Measurements from ENCODE around the gene HNRNPA2B1. TPM values are rescaled to one million over a fixed set of nuclear protein-coding genes. Genes with fewer than 3 reads are reported as not detected.
"Not testable (repeated sequence)": the region's sequence is repeated elsewhere in the genome, so short reads cannot be mapped to it uniquely, and the experiment has no call there.

The HNRNPA2B1 gene
- polyA plus RNA-seq, 3 donors from 2014 or later, result 442 to 823 (median 643) TPM

GRCh38 chr7:26178272-26178960 is 22.1 kb downstream of the HNRNPA2B1 start:
- DNase-seq, result no peak
- Mint-ChIP-seq H3K36me3 (peaks cover 6 to 10% (median 8%) of the 10 kb centered on the region in 3 donors), H3K27me3 (ENCODE audit: low read depth in 3 of 3) (no peaks in the 10 kb centered on the region), H3K4me1 (peaks cover 46 to 57% of the 10 kb centered on the region in 2 donors), H3K27ac (peak overlapping the region in 2 of 6 donors; percentile 36 to 73), H3K9me3 (no peaks in the 10 kb centered on the region), H3K4me3 (no peak overlapping the region)

GRCh38 chr7:26177269-26177668 is 23.3 kb downstream of the HNRNPA2B1 start:
- not testable (repeated sequence) for DNase-seq; H3K27ac Mint-ChIP-seq; H3K27me3 Mint-ChIP-seq (ENCODE audit: low read depth in 3 of 3); H3K4me3 Mint-ChIP-seq; H3K9me3 Mint-ChIP-seq
- Mint-ChIP-seq H3K36me3 (peaks cover 8 to 15% (median 13%) of the 10 kb centered on the region in 3 donors), H3K4me1 (peaks cover 39 to 48% of the 10 kb centered on the region in 2 donors)

- not testable (repeated sequence) for H3K4me3 Mint-ChIP-seq; H3K27me3 Mint-ChIP-seq (ENCODE audit: low read depth in 3 of 3); H3K9me3 Mint-ChIP-seq; DNase-seq; H3K27ac Mint-ChIP-seq
- H3K36me3 Mint-ChIP-seq, result peaks cover 10 to 16% (median 16%) of the 10 kb centered on the region in 3 donors
- peaks cover 33 to 42% of the 10 kb centered on the region in 2 donors for H3K4me1 Mint-ChIP-seq
These were observed 23.9 kb downstream of the HNRNPA2B1 start for GRCh38 chr7:26176696-26177095.

GRCh38 chr7:26175903-26176302 is 24.6 kb downstream of the HNRNPA2B1 start:
- H3K36me3 Mint-ChIP-seq, result peaks cover 12 to 21% (median 19%) of the 10 kb centered on the region in 3 donors
- not testable (repeated sequence) for H3K27ac Mint-ChIP-seq; H3K9me3 Mint-ChIP-seq; H3K27me3 Mint-ChIP-seq (ENCODE audit: low read depth in 3 of 3); DNase-seq; H3K4me3 Mint-ChIP-seq
- peaks cover 27 to 34% of the 10 kb centered on the region in 2 donors for H3K4me1 Mint-ChIP-seq

GRCh38 chr7:26172048-26172447 is 28.5 kb downstream of the HNRNPA2B1 start:
- no peak for DNase-seq
- Mint-ChIP-seq H3K27me3 (ENCODE audit: low read depth in 3 of 3) (no peaks in the 10 kb centered on the region), H3K9me3 (no peaks in the 10 kb centered on the region), H3K27ac (no peak overlapping the region), H3K36me3 (peaks cover 12 to 29% (median 25%) of the 10 kb centered on the region in 3 donors), H3K4me1 (peaks cover 9 to 11% of the 10 kb centered on the region in 2 donors), H3K4me3 (no peak overlapping the region)

GRCh38 chr7:26171601-26172000 is 28.9 kb downstream of the HNRNPA2B1 start:
- H3K27me3 Mint-ChIP-seq (ENCODE audit: low read depth in 3 of 3), result no peaks in the 10 kb centered on the region
- peak overlapping the region in 1 of 6 donors; percentile 48 for H3K27ac Mint-ChIP-seq
- peaks cover 12 to 29% (median 25%) of the 10 kb centered on the region in 3 donors for H3K36me3 Mint-ChIP-seq
- DNase-seq, result no peak
- no peak overlapping the region for H3K4me3 Mint-ChIP-seq
- H3K4me1 Mint-ChIP-seq, result peaks cover 13 to 15% of the 10 kb centered on the region in 2 donors
- H3K9me3 Mint-ChIP-seq, result no peaks in the 10 kb centered on the region

GRCh38 chr7:26170663-26171062 is 29.9 kb downstream of the HNRNPA2B1 start:
- H3K4me1 Mint-ChIP-seq, result peaks cover 17 to 18% of the 10 kb centered on the region in 2 donors
- no peaks in the 10 kb centered on the region for H3K9me3 Mint-ChIP-seq
- peaks cover 12 to 29% (median 25%) of the 10 kb centered on the region in 3 donors for H3K36me3 Mint-ChIP-seq
- no peak overlapping the region for H3K4me3 Mint-ChIP-seq
- no peak overlapping the region for H3K27ac Mint-ChIP-seq
- no peak for DNase-seq
- peaks cover 0 to under 1% (median 0%) of the 10 kb centered on the region in 3 donors for H3K27me3 Mint-ChIP-seq (ENCODE audit: low read depth in 3 of 3)

- no peak for DNase-seq
These were observed 31.3 kb downstream of the HNRNPA2B1 start for GRCh38 chr7:26169271-26169670.

GRCh38 chr7:26168458-26169023 is 32.0 kb downstream of the HNRNPA2B1 start:
- Mint-ChIP-seq H3K4me3 (no peak overlapping the region), H3K27me3 (ENCODE audit: low read depth in 3 of 3) (peaks cover 0 to 8% (median 1%) of the 10 kb centered on the region in 3 donors), H3K36me3 (peaks cover 6 to 21% (median 16%) of the 10 kb centered on the region in 3 donors), H3K27ac (peak overlapping the region in 1 of 6 donors; percentile 59), H3K9me3 (peaks cover 0 to 4% (median 0%) of the 10 kb centered on the region in 6 donors), H3K4me1 (peaks cover 17 to 18% of the 10 kb centered on the region in 2 donors)
- no peak for DNase-seq

More at GRCh38 chr7:26169271-26169670, 31.3 kb downstream of the HNRNPA2B1 start:
- H3K36me3 Mint-ChIP-seq, result peaks cover 12 to 27% (median 23%) of the 10 kb centered on the region in 3 donors
- no peak overlapping the region for H3K4me3 Mint-ChIP-seq
- H3K27me3 Mint-ChIP-seq (ENCODE audit: low read depth in 3 of 3), result peaks cover 0 to 4% (median 0%) of the 10 kb centered on the region in 3 donors
- H3K9me3 Mint-ChIP-seq, result peaks cover 0 to under 1% (median 0%) of the 10 kb centered on the region in 6 donors
- peaks cover 17 to 18% of the 10 kb centered on the region in 2 donors for H3K4me1 Mint-ChIP-seq
- H3K27ac Mint-ChIP-seq, result no peak overlapping the region

- Mint-ChIP-seq H3K27ac (peak overlapping the region; percentile 46 to 90 (median 76)), H3K27me3 (ENCODE audit: low read depth in 3 of 3) (peaks cover 0 to 8% (median 1%) of the 10 kb centered on the region in 3 donors), H3K9me3 (peaks cover 0 to 4% (median 0%) of the 10 kb centered on the region in 6 donors), H3K4me3 (peak overlapping the region in 4 of 5 donors; percentile 14 to 46 (median 34)), H3K4me1 (peaks cover 17 to 18% of the 10 kb centered on the region in 2 donors), H3K36me3 (peaks cover 6 to 22% (median 11%) of the 10 kb centered on the region in 3 donors)
- DNase-seq, result peak; percentile 57 to 61 (median 59)
These were observed 33.1 kb downstream of the HNRNPA2B1 start for GRCh38 chr7:26167303-26167934.

GRCh38 chr7:26166684-26167266 is 33.8 kb downstream of the HNRNPA2B1 start:
- Mint-ChIP-seq H3K36me3 (peaks cover 3 to 18% (median 10%) of the 10 kb centered on the region in 3 donors), H3K4me3 (peak overlapping the region in 2 of 5 donors; percentile 24 to 46), H3K4me1 (peaks cover 17 to 18% of the 10 kb centered on the region in 2 donors), H3K27ac (peak overlapping the region; percentile 46 to 90 (median 76)), H3K27me3 (ENCODE audit: low read depth in 3 of 3) (peaks cover 0 to 8% (median 3%) of the 10 kb centered on the region in 3 donors), H3K9me3 (peaks cover 0 to 4% (median 0%) of the 10 kb centered on the region in 6 donors)
- DNase-seq, result no peak

GRCh38 chr7:26165950-26166683 is 34.4 kb downstream of the HNRNPA2B1 start:
- H3K4me1 Mint-ChIP-seq, result peaks cover 17 to 18% of the 10 kb centered on the region in 2 donors
- H3K27ac Mint-ChIP-seq, result peak overlapping the region in 3 of 6 donors; percentile 76 to 90 (median 89)
- peaks cover 0 to 4% (median 0%) of the 10 kb centered on the region in 6 donors for H3K9me3 Mint-ChIP-seq
- peaks cover 0 to 14% (median 7%) of the 10 kb centered on the region in 3 donors for H3K36me3 Mint-ChIP-seq
- no peak for DNase-seq
- peaks cover 0 to 8% (median 3%) of the 10 kb centered on the region in 3 donors for H3K27me3 Mint-ChIP-seq (ENCODE audit: low read depth in 3 of 3)
- H3K4me3 Mint-ChIP-seq, result no peak overlapping the region

GRCh38 chr7:26163804-26164203 is 36.7 kb downstream of the HNRNPA2B1 start:
- H3K27me3 Mint-ChIP-seq (ENCODE audit: low read depth in 3 of 3); H3K9me3 Mint-ChIP-seq; DNase-seq; H3K36me3 Mint-ChIP-seq; H3K4me3 Mint-ChIP-seq: not testable (repeated sequence)
- peak overlapping the region in 1 of 6 donors; percentile 39 for H3K27ac Mint-ChIP-seq
- H3K4me1 Mint-ChIP-seq, result peaks cover 22 to 26% of the 10 kb centered on the region in 2 donors
